Fibroblast of lung (primary cell): Measurements from ENCODE around the gene SIX5.

Experiments used
- CTCF ChIP-seq, 2 donors: IDR thresholded peaks in 1 of 2; conservative IDR thresholded peaks in 1 of 2; 1 replicate in 1 of 2; 2 replicates in 1 of 2; pipeline ENCODE4 v1.5.1; 2011 to 2012; ENCODE audit warnings: low read length in 2 of 2, control low read depth in 1 of 2, inconsistent platforms in 1 of 2, low read depth in 1 of 2, mild to moderate bottlenecking in 1 of 2
- EZH2 ChIP-seq: IDR thresholded peaks from 2 replicates; pipeline ENCODE4 v1.5.1; 2012; ENCODE audit warnings: low read length, control low read depth, mild to moderate bottlenecking; ENCODE audit errors: missing control alignments

- TF ChIP-seq CTCF (conservative IDR thresholded peaks at IDR 0.05 in 1 of 2, IDR thresholded peaks at IDR 0.05 in 1 of 2; ENCODE audit: low read depth in 1 of 2, low read length in 2 of 2) (no peak), EZH2 (no peak)
Measured at GRCh38 chr19:45773384-45773783, 4.3 kb upstream of the SIX5 start.
